MCF 10A (cell line): ENCODE data around the gene PATE4. TPM values are rescaled to one million over a fixed set of nuclear protein-coding genes. Genes with fewer than 3 reads are reported as not detected.
A peak's percentile ranks its signal among the peaks of the same experiment; 100 is the strongest.

ENCODE experiments used
- BruUV-seq: library from RNA; stranded (reverse); fragments of 400-500 nt; replicated peaks from 2 replicates; lab custom pipeline; 2021; lab: Mats Ljungman, UMichigan
- CTCF ChIA-PET: fragments of 300-600 bp; sonication (Branson Sonifier 250); formaldehyde crosslinking; extraction: SDS; loops from one replicate; lab custom pipeline; 2021; ENCODE audit warnings: antibody characterized with exemption, inconsistent platforms; lab: Yijun Ruan, JAX
- POLR2A ChIA-PET: fragments of 300-600, 350-650 bp; sonication (Branson Sonifier 250); formaldehyde crosslinking; extraction: SDS; loops from one replicate; lab custom pipeline; 2020; ENCODE audit warnings: antibody characterized with exemption, inconsistent platforms; lab: Yijun Ruan, JAX
- DNase-seq: peaks from one replicate; pipeline ENCODE4 v3.0.0-alpha.2; 2018; ENCODE audit not compliant: unreplicated experiment
- H3K27ac Mint-ChIP-seq: one replicate; pipeline ENCODE4 v1.8.0; 2022; ENCODE audit warnings: mild to moderate bottlenecking, low read depth, mixed read lengths; ENCODE audit not compliant: unreplicated experiment
- H3K27me3 Mint-ChIP-seq: one replicate; pipeline ENCODE4 v1.8.0; 2022; ENCODE audit warnings: mixed read lengths; ENCODE audit not compliant: insufficient read depth, unreplicated experiment
- H3K36me3 Mint-ChIP-seq: one replicate; pipeline ENCODE4 v1.8.0; 2022; ENCODE audit warnings: mild to moderate bottlenecking, moderate library complexity, mixed read lengths; ENCODE audit not compliant: insufficient read depth, unreplicated experiment
- H3K4me1 Mint-ChIP-seq: one replicate; pipeline ENCODE4 v1.8.0; 2022; ENCODE audit warnings: mixed read lengths; ENCODE audit not compliant: insufficient read depth, unreplicated experiment
- H3K4me3 Mint-ChIP-seq: one replicate; pipeline ENCODE4 v1.8.0; 2022; ENCODE audit warnings: mild to moderate bottlenecking, moderate library complexity, mixed read lengths; ENCODE audit not compliant: unreplicated experiment
- H3K9me3 Mint-ChIP-seq: one replicate; pipeline ENCODE4 v1.8.0; 2022; ENCODE audit warnings: mixed read lengths; ENCODE audit not compliant: unreplicated experiment
- CTCF ChIP-seq: fragments of 200-600 bp; IDR thresholded peaks from one replicate; pipeline ENCODE4 v1.8.0; 2022; ENCODE audit warnings: antibody characterized with exemption, mild to moderate bottlenecking; ENCODE audit not compliant: unreplicated experiment
- intact Hi-C: fragments of 100-400 bp; cut with micrococcal nuclease; formaldehyde crosslinking; loops from 2 replicates; pipeline ENCODE4 v1.14.1; 2022
- total RNA-seq: library from RNA; stranded (reverse); gene quantifications from 2 replicates; pipeline ENCODE4 v1.2.3, GENCODE V29; 2022

PATE4 gene
- total RNA-seq, 1 experiment from 2014 or later = not detected

- H3K4me1 Mint-ChIP-seq = no peaks in the 10 kb centered on the region
- ChIA-PET CTCF (no interaction called here), POLR2A (no interaction called here)
- no peak overlapping the region for H3K27ac Mint-ChIP-seq
- no peak overlapping the region for H3K4me3 Mint-ChIP-seq
- no TSS peak for BruUV-seq
- H3K9me3 Mint-ChIP-seq = peaks cover 38% of the 10 kb centered on the region
- no peaks in the 10 kb centered on the region for H3K27me3 Mint-ChIP-seq
- TF ChIP-seq CTCF = no peak
- intact Hi-C loops = no loop called here
- no peak for DNase-seq
- H3K36me3 Mint-ChIP-seq = no peaks in the 10 kb centered on the region
These were observed 35.5 kb upstream of the PATE4 start for GRCh38 chr11:125797641-125798040.

- no peaks in the 10 kb centered on the region for H3K27me3 Mint-ChIP-seq
- H3K9me3 Mint-ChIP-seq = peaks cover 31% of the 10 kb centered on the region
- no peak overlapping the region for H3K4me3 Mint-ChIP-seq
- ChIA-PET CTCF (interaction anchor here (0.7 kb wide), 1 partner anchor 31 kb away, joined by 4 read pairs; no protein-coding TSS in a partner anchor), POLR2A (no interaction called here)
- no peak for TF ChIP-seq CTCF
- intact Hi-C loops = no loop called here
- H3K36me3 Mint-ChIP-seq = no peaks in the 10 kb centered on the region
- no peaks in the 10 kb centered on the region for H3K4me1 Mint-ChIP-seq
- H3K27ac Mint-ChIP-seq = no peak overlapping the region
- DNase-seq = no peak
- BruUV-seq = no TSS peak
These were observed 33.3 kb upstream of the PATE4 start for GRCh38 chr11:125799808-125800207.

DNA sequence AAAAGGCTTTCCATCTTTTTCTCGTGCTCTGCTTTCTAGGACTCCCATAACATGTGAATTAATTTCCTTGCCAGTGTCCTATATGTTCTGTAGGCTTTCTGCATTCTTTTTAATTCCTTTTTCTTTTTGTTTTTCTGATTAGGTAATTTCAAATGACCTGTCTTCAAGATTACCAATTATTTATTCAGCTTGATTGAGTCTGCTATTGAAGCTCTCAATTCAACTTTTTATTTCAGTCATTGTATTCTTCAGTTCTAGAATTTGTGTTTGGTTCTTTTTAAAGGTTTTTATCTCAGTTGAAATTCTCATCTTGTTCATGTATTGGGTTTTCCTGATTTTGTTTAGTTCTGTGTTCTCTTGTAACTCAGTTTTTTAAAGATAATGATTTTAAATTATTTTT is 30.7 kb upstream of the PATE4 start:
- CTCF ChIA-PET = no interaction called here
- POLR2A ChIA-PET = no interaction called here

DNA sequence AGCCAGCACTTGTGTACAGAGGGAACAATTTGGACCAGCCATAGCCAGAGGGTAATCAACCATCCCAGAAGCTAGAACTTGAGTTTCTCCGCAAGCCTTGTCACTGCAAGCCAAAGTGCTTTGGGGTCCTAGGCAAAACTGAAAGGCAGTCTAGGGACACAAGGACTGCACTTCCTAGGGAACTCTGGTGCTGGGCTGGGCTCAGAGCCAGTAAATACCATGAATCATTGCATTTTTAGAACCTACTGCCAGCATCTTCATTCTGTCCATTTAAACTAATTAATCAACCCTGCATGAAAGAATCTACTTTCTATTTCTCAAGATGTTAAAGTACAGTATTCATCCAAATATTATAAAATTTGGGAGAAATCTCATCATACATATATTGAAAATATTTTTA is 25.2 kb upstream of the PATE4 start:
- no TSS peak for BruUV-seq
- no peaks in the 10 kb centered on the region for H3K36me3 Mint-ChIP-seq
- no peaks in the 10 kb centered on the region for H3K4me1 Mint-ChIP-seq
- no peaks in the 10 kb centered on the region for H3K27me3 Mint-ChIP-seq
- H3K9me3 Mint-ChIP-seq = peaks cover 1% of the 10 kb centered on the region
- CTCF ChIA-PET = no interaction called here
- no peak for TF ChIP-seq CTCF
- no peak overlapping the region for H3K4me3 Mint-ChIP-seq
- peak; percentile 38 for DNase-seq
- intact Hi-C loops = no loop called here
- no peak overlapping the region for H3K27ac Mint-ChIP-seq
- POLR2A ChIA-PET = no interaction called here

More for the DNA sequence above, 30.7 kb upstream of the PATE4 start:
- peaks cover 16% of the 10 kb centered on the region for H3K9me3 Mint-ChIP-seq
- intact Hi-C loops = no loop called here
- BruUV-seq = no TSS peak
- no peaks in the 10 kb centered on the region for H3K27me3 Mint-ChIP-seq
- H3K36me3 Mint-ChIP-seq = no peaks in the 10 kb centered on the region
- H3K4me3 Mint-ChIP-seq = no peak overlapping the region
- no peaks in the 10 kb centered on the region for H3K4me1 Mint-ChIP-seq
- no peak for TF ChIP-seq CTCF
- H3K27ac Mint-ChIP-seq = no peak overlapping the region
- DNase-seq = no peak
